Measurements from ENCODE around the gene TSPEAR.
"Not testable (repeated sequence)": the region's sequence is repeated elsewhere in the genome, so short reads cannot be mapped to it uniquely, and the experiment has no call there.

The TSPEAR gene

GRCh38 chr21:44701023-44701400 lies 10.4 kb downstream of the TSPEAR start:
- no peak for DNase-seq

- DNase-seq, result no peak
These were observed 11.0 kb downstream of the TSPEAR start for GRCh38 chr21:44700101-44701022.

GRCh38 chr21:44699502-44700001 lies 11.8 kb downstream of the TSPEAR start:
- DNase-seq, result no peak

DNA sequence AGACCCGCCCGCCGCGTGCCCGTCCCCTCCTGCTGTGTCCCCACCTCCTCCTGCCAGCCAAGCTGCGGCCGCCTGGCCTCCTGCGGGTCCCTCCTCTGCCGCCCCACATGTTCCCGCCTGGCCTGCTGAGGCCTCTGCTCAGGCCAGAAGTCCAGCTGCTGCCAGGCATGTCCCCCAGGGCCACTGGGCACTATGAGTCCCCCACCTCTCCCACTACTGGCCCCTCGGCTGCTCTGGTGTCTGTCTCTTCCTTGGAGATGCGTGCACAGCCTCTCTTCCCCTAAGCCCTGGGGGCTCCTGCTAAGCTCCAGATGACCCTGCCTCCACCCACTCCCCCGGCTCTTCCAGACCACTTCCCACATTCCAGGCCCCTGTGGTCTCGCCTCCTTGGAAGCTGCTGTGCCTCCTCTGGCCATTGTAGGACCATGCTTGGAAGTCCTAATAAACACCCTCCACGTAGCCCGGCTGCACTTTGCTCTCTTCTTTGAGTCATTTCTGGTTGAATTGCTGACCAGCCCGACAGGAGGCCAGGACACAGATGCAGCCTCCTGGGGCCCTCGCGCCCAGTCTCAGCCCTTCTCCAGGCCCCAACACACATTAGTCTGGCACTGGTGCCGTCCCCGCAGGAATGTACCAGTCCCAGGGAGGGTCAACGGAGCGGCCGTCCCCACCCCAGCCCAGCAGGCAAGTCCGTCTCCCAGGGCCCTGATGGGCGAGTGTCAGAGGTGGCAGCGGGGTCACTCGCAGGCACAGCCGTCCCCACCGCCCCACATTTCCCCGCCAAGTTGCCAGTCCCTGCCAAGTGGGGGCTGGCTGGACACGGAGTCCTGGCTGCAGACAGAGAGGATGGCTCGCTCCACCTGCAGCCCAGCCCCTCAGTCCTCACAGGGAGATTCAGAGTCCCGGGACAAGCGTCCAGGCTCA lies 13.3 kb downstream of the TSPEAR start:
- no peak for DNase-seq

DNA sequence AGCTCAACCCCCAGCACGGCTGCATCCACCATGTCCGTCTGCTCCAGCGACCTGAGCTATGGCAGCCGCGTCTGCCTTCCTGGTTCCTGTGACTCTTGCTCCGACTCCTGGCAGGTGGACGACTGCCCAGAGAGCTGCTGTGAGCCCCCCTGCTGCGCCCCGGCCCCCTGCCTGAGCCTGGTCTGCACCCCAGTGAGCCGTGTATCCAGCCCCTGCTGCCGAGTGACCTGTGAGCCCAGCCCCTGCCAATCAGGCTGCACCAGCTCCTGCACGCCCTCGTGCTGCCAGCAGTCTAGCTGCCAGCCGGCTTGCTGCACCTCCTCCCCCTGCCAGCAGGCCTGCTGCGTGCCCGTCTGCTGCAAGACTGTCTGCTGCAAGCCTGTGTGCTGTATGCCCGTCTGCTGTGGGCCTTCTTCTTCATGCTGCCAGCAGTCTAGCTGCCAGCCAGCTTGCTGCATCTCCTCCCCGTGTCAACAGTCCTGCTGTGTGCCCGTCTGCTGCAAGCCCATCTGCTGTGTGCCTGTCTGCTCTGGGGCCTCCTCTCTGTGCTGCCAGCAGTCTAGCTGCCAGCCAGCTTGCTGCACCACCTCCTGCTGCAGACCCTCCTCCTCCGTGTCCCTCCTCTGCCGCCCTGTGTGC lies 14.1 kb downstream of the TSPEAR start, which contains the start of gene KRTAP10-12:
KRTAP10-12 (plus strand) TSS at position 1 of the 639 bp plus-strand sequence; CDS start at position 31, 30 bp downstream.
- not testable (repeated sequence) for DNase-seq

GRCh38 chr21:44696572-44696971 lies 14.8 kb downstream of the TSPEAR start:
- DNase-seq, result no peak

DNA sequence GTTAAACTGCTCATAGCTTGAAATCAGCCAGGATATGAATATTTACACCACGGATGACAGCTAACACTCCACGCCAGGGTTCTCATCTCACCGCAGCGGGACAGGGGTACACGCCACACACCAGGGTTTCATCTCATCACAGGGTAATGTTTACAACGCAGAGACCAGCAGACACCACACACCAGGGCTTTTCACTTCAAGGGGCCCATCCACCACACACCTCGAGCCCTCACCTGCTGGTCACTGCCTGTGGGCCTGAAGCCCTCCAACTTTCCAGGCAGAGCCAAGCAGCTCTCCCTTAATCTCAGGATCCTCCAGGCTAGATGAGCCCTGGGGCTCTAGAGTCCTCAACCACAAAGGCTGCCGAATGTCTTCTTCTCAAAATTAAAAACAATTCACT lies 15.7 kb downstream of the TSPEAR start:
- no peak for DNase-seq

- DNase-seq, result no peak
These were observed 16.2 kb downstream of the TSPEAR start for GRCh38 chr21:44695184-44695583.

- DNase-seq, result no peak
These were observed 16.6 kb downstream of the TSPEAR start for GRCh38 chr21:44694776-44695175.

DNA sequence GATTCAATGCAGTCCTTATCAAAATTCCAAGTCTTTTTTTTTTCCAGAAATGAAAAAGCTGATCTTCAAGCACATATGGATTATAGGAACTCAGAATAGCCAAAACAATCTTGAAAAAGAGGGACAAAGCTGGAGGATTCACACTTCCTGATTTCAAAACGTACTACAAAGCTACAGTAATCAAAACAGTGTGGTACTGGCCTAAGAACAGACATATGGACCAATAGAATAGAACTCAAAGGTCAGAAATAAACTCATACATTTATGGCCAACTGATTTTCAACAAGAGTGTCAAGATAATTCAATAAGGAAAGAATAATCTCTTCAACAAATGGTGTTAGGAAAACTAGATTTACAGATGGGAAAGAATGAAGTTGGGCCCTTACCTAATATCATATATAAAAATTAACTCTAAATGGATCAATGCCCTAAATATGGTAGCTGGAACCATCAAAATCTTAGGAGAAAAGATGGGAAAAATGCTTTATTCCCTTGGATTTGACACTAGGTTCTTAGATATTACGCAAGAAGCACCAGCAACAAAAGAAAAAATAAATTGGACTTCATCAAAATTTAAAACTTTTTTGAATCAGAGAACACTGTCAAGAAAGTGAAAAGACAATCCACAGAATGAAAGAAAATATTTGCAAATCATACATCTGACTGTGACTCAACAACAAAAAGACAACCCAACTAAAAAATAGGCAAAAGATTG lies 18.4 kb downstream of the TSPEAR start:
- DNase-seq, result no peak

DNA sequence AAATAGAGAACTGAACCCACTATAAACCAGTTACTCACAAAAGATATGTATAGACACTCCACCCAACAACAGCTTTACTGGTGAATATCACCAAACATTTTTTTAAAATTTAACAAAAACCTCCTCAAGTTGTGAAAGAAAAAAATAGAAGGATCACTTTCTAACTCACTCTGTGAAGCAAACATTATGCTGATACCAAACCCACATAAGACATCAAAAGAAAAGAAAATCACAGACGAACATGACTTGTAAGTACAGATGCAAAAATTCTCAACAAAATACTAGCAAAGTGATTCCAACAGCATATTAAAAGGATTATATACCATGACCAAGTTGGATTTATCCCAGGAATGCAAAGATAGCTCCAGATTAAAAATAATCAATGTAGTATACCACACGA lies 19.7 kb downstream of the TSPEAR start:
- no peak for DNase-seq

DNA sequence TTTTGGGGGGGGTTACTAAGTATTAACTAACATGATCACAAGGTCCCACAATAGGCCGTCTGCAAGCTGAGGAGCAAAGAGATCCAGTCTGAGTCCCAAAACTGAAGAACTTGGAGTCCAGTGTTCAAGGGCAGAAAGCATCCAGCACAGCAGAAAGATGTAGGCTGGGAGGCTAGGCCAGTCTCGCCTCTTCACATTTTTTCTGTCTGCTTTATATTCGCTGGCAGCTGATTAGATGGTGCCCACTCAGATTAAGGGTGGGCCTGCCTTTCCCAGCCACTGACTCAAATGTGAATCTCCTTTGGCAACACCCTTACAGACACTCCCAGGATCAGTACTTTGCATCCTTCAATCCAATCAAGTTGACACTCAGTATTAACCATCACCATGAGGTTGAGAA lies 21.6 kb downstream of the TSPEAR start:
- not testable (repeated sequence) for DNase-seq

DNA sequence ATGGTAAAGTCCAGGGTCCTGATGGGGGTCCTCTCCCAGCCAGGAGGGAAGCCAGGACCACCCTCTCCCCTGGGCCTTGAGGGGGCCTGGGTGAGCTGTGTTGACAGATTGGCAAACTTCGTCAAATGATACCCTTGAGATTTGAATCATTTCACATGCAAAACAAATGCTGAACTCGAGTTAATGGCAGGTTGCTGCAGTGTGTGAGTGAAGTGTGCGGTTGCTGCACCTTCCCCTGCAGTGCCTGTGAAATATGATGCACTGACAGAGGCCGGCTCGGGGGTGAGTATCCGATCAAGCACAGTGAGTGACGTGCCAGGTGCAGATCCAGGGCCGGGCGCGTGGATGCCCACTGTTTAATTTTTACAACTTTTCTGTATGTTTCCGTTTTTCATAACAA lies 23.7 kb downstream of the TSPEAR start:
- no peak for DNase-seq

DNA sequence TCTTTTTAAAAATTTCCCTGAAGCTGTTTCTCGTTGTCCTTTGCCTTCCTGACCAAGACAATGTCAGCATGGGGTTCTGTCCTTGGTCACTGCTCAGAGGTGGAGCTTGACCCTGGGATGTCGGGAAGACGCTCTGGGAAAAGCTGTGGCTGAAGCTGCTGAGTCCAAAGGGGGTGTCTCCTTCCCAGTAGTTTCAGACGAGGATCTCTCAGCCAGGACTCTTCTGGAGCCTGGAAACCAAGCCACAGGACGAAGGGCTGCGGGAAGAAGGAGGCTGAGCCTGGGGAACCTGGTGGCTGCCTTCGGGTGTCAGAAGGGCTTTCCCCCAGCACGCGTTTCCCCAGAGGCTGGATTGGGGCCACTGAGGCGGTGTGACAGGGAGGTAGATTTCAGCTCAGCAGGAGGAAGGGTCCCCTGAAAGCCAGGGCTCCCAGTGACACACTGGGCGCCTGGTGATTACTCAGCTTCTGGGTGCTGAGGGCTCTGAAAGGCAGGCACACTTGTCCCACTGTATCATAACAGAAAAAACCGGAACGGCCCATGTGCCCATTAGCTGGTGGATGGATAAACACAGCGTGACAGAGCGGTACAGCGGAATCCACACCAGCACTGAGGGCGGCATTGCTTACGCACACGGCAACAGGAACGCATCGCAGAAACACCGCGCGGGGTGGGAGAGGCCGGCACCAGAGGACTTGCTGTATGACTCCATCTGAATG lies 24.4 kb downstream of the TSPEAR start:
- no peak for DNase-seq

DNA sequence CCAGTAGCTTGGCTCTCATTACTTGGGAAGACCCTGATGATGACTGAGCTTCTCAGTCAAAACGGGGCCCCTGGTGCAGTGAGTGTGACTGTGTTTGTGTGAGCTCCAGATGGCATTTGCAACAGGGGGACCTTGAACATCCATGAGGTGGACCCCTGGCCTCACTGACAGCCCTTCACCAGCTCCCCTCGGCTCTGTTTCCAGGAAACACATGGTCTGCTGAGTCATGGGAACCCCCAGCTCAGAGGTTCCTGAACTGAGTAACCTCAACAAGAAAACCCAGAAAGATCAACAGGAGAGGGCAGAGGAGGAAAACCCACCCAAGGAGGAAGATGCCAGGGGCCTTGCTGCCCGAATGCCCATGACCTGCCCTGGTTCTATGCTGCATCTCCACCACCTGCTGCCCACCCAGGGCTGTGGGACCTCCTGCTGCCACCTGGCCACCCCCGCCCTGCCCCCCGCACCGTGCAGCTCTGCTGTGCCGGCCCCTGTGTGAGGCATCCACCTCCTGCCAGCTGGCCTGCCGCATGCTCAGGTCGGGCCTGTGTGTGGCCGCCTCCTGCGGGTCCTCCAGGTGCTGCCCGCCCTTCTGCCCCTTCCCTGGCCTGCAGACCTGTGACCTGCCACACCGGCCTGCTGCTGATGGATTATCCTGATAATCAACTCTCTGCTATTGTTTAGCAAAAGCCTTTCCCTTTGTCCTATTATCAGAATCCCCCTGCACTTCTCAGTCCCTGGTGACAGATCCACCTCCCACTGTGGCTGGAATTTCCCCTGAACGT lies 25.2 kb downstream of the TSPEAR start:
- DNase-seq, result no peak

DNA sequence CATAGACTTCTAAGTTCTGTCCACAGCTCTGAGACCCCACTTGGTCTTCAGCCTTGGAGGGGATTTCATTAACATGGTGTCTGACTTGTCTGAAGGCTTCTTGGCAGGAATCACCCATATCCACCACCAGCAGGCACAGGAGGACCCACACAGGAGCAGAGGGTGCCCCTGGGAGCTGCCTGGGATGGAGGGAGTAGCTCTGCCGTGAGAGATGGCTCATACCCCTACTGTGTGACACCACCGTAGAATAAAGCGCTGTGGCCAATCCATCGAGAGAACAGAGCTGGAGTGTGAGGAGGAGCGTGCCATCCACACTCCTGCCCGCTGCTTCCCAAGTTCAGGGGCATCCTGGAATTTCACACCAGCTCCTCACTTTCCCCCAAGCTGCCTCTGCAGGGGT lies 26.3 kb downstream of the TSPEAR start:
- DNase-seq, result not testable (repeated sequence)

GRCh38 chr21:44684483-44684882 lies 26.9 kb downstream of the TSPEAR start:
- DNase-seq, result no peak

- DNase-seq, result no peak
These were observed 27.3 kb downstream of the TSPEAR start for GRCh38 chr21:44684077-44684476.

DNA sequence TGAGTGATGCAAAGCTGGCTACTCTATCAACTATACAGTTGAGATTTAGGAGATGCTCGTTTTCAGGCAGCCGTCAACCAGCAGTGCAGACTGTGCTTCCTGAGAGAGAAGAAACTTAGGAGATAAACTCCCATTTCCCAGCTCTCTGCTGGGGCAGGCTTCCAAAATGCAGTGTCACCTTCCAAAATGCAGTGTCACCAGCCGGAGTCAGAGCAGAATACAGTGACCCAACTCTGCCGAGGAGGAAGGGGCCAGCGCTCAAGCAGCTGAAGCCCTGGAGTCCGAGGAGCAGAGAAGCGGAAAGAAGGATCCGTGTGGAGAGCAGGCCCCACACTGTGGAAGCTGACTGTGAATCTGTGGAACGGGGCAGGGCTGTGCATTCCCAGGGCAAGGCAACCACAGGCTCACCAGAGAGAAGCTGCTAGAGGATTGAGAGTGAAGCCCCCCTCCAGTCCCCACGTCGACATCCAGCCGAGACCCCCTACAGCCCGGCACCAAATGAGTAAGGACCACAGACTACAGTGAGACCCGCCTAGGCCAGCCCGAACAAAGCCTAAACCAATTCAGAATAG lies 28.7 kb downstream of the TSPEAR start:
- DNase-seq, result no peak

- DNase-seq, result no peak
These were observed 29.4 kb downstream of the TSPEAR start, which contains the start of gene KRTAP12-1 for GRCh38 chr21:44681861-44682579. TSS of gene KRTAP12-1 (minus strand) at chr21:44682163. CDS start at chr21:44682123, 40 bp downstream.

Measured in CD4-positive, alpha-beta T cell treated with Interleukin-17A for 4 hours (primary cell).